HepG2 (cell line): ENCODE data around the gene DNAJB2. TPM values are rescaled to one million over a fixed set of nuclear protein-coding genes. Genes with fewer than 3 reads are reported as not detected.

Source experiments
- ATAC-seq: fragments of 200-7000 bp; cut with Tn5 transposase; 3 replicates; pipeline ENCODE4 v1.9.1; 2020; ENCODE audit warnings: mild to moderate bottlenecking, moderate library complexity
- BruUV-seq: library from RNA; stranded (reverse); fragments of 400-500 nt; replicated peaks from 2 replicates; lab custom pipeline; 2021; lab: Mats Ljungman, UMichigan
- CTCF ChIA-PET: fragments of 300-600 bp; formaldehyde crosslinking; extraction: SDS; loops from one replicate; lab custom pipeline; 2021; ENCODE audit warnings: low total read pairs, inconsistent platforms, low intra/inter-chr PET ratio; lab: Yijun Ruan, JAX
- POLR2A ChIA-PET: fragments of 350-600 bp; sonication (Branson Sonifier 250); formaldehyde crosslinking; loops from one replicate; lab custom pipeline; 2020; ENCODE audit warnings: antibody characterized with exemption, inconsistent platforms; lab: Yijun Ruan, JAX
- DNase-seq: peaks from one replicate; pipeline ENCODE4 v3.0.0-alpha.2; 2015; ENCODE audit warnings: low spot score
- FAIRE-seq: peaks from 3 replicates; lab custom pipeline; 2011; peaks lifted over from hg19 to GRCh38; lab: Jason Lieb, UNC
- H2AFZ ChIP-seq: one replicate; pipeline ENCODE4 v1.6.1; 2011; ENCODE audit warnings: low read length, inconsistent platforms
- H3K27ac ChIP-seq: fragments of 300-600 bp; 3 replicates; pipeline ENCODE4 v1.8.0; 2011; ENCODE audit warnings: mixed run types, mild to moderate bottlenecking, mixed read lengths, low read length, inconsistent platforms; ENCODE audit not compliant: insufficient read depth; ENCODE audit errors: extremely low read length
- H3K27me3 ChIP-seq, 2 experiments: fragments of 200-600 bp in 1 of 2; 2 replicates in 1 of 2; 3 replicates in 1 of 2; pipeline versions ENCODE4 v1.6.0 to v1.8.0; 2011; ENCODE audit warnings: low read length in 2 of 2, mild to moderate bottlenecking in 2 of 2, moderate library complexity in 2 of 2, inconsistent platforms in 1 of 2; ENCODE audit not compliant: insufficient read depth in 2 of 2, control insufficient read depth in 1 of 2
- H3K36me3 ChIP-seq, 2 experiments: fragments of 200-600 bp in 1 of 2; replicated peaks in 1 of 2; 2 replicates in 1 of 2; 3 replicates in 1 of 2; pipeline versions ENCODE4 v1.5.1 to v1.8.0; 2011; ENCODE audit warnings: low read length in 2 of 2, inconsistent platforms in 1 of 2; ENCODE audit not compliant: insufficient read depth in 2 of 2, control insufficient read depth in 1 of 2
- H3K4me1 ChIP-seq: 2 replicates; pipeline ENCODE4 v1.5.1; 2012; ENCODE audit warnings: low read length, inconsistent platforms; ENCODE audit not compliant: insufficient read depth
- H3K4me2 ChIP-seq: 2 replicates; pipeline ENCODE4 v1.6.0; 2011; ENCODE audit warnings: low read depth, low read length, inconsistent platforms
- H3K4me3 ChIP-seq, 3 experiments: fragments of 200-600 bp in 1 of 3; sonication (generic), shearing (Covaris generic) in 1 of 3; replicated peaks in 1 of 3; 2 replicates each; pipeline ENCODE4 v1.5.1; 2011 to 2016; ENCODE audit warnings: low read length in 3 of 3, inconsistent platforms in 2 of 3, low read depth in 2 of 3, mild to moderate bottlenecking in 2 of 3, control low read depth in 1 of 3, mixed read lengths in 1 of 3; ENCODE audit not compliant: insufficient read depth in 1 of 3
- H3K79me2 ChIP-seq: one replicate; pipeline ENCODE4 v1.6.1; 2011; ENCODE audit warnings: low read length, inconsistent platforms; ENCODE audit not compliant: insufficient read depth
- H3K9ac ChIP-seq: 2 replicates; pipeline ENCODE4 v1.6.0; 2011; ENCODE audit warnings: mild to moderate bottlenecking, low read depth, low read length, inconsistent platforms; ENCODE audit not compliant: insufficient read depth
- H3K9me3 ChIP-seq: 2 replicates; pipeline ENCODE4 v1.5.1; 2012; ENCODE audit warnings: mild to moderate bottlenecking, low read length
- H4K20me1 ChIP-seq: 2 replicates; pipeline ENCODE4 v1.6.0; 2011; ENCODE audit warnings: inconsistent platforms, mild to moderate bottlenecking, low read length, moderate library complexity; ENCODE audit not compliant: insufficient read depth
- AGO1 ChIP-seq: fragments of 200-400 bp; formaldehyde crosslinking; IDR thresholded peaks from 2 replicates; pipeline ENCODE4 v1.6.1; 2017; ENCODE audit warnings: mild to moderate bottlenecking, low read depth, low read length, moderate library complexity; ENCODE audit not compliant: poor library complexity, severe bottlenecking
- CC2D1A ChIP-seq: sonication (generic); formaldehyde crosslinking; IDR thresholded peaks from 2 replicates; pipeline ENCODE4 v1.8.1; 2023; ENCODE audit warnings: mild to moderate bottlenecking, missing genetic modification reagents
- KAT8 ChIP-seq: IDR thresholded peaks from 2 replicates; pipeline ENCODE4 v1.6.1; 2016; ENCODE audit warnings: missing genetic modification reagents, missing compliant biosample characterization
- NR2C2 ChIP-seq: sonication (generic); formaldehyde crosslinking; IDR thresholded peaks from 2 replicates; pipeline ENCODE4 v1.4.0; 2020; ENCODE audit warnings: missing genetic modification reagents, mild to moderate bottlenecking, moderate library complexity, borderline replicate concordance
- REXO4 ChIP-seq: sonication (generic); formaldehyde crosslinking; IDR thresholded peaks from 2 replicates; pipeline ENCODE4 v1.8.0; 2022; ENCODE audit warnings: missing genetic modification reagents, mild to moderate bottlenecking, borderline replicate concordance
- TMF1 ChIP-seq: sonication (generic); formaldehyde crosslinking; IDR thresholded peaks from 2 replicates; pipeline ENCODE4 v1.8.1; 2022; ENCODE audit warnings: low read depth, missing genetic modification reagents
- TRIM24 ChIP-seq: sonication (generic); formaldehyde crosslinking; IDR thresholded peaks from 2 replicates; pipeline ENCODE4 v1.8.0; 2022; ENCODE audit warnings: mild to moderate bottlenecking, missing genetic modification reagents
- ZNF484 ChIP-seq: sonication (generic); formaldehyde crosslinking; IDR thresholded peaks from 2 replicates; pipeline ENCODE4 v1.5.1; 2020; ENCODE audit warnings: mild to moderate bottlenecking, low read depth, missing genetic modification reagents, borderline replicate concordance
- WGBS: methylation state at CpG from one replicate; pipeline ENCODE4 v1.1.6; 2017; ENCODE audit warnings: low lambda C conversion rate; 5-methylcytosine and 5-hydroxymethylcytosine counted together
- in situ Hi-C: cut with HindIII; loops from 2 replicates; pipeline ENCODE4 v1.10.0; 2017; ENCODE audit warnings: low pct_unique_long_range_greater_than_20kb; ENCODE audit not compliant: extremely low pct_ligation_motif_present
- intact Hi-C: fragments of 100-400 bp; cut with micrococcal nuclease; formaldehyde crosslinking; loops from one replicate; pipeline ENCODE4 v1.10.0; 2022; ENCODE audit not compliant: unreplicated experiment
- polyA plus RNA-seq, 8 experiments: library from polyadenylated mRNA; depleted of rRNA in 3 of 8; stranded (reverse) in 7 of 8; unstranded in 1 of 8; fragments of >200 nt; fragmentation: Illumina TruSeq in 4 of 8; extraction: Trizol in 4 of 8; gene quantifications; 2 replicates each; pipeline versions ENCODE4 v1.2.1 to v1.2.3, GENCODE V29; 2011 to 2016; ENCODE audit warnings: low read depth in 4 of 8, missing spikeins in 1 of 8, mixed read lengths in 1 of 8; ENCODE audit not compliant: insufficient read depth in 1 of 8
- total RNA-seq, 5 experiments: library from RNA; depleted of rRNA; stranded (reverse); fragments of >200 nt; fragmentation: Illumina TruSeq; extraction: Trizol; gene quantifications; 2 replicates each; pipeline ENCODE4 v1.2.3, GENCODE V29; 2016; ENCODE audit warnings: low read depth in 1 of 5
- TF ChIP-seq, protein P1 (sequence below): sonication (generic); formaldehyde crosslinking; IDR thresholded peaks from 2 replicates; pipeline ENCODE4 v1.4.0; 2020; ENCODE audit warnings: missing genetic modification reagents
- TF ChIP-seq, protein P2 (sequence below): sonication (generic); formaldehyde crosslinking; IDR thresholded peaks from 2 replicates; pipeline ENCODE4 v1.8.1; 2023; ENCODE audit warnings: mild to moderate bottlenecking, missing genetic modification reagents, borderline replicate concordance
- TF ChIP-seq, protein P3 (sequence below), 2 experiments: sonication (generic) in 1 of 2; formaldehyde crosslinking in 1 of 2; IDR thresholded peaks; 2 replicates each; pipeline versions ENCODE4 v1.5.1 to v1.6.1; 2011 to 2020; ENCODE audit warnings: borderline replicate concordance in 1 of 2, low read depth in 1 of 2, low read length in 1 of 2, mild to moderate bottlenecking in 1 of 2, missing genetic modification reagents in 1 of 2, moderate library complexity in 1 of 2
- TF ChIP-seq, protein P4 (sequence below): sonication (generic); formaldehyde crosslinking; IDR thresholded peaks from 2 replicates; pipeline ENCODE4 v1.9.0; 2021; ENCODE audit warnings: missing genetic modification reagents, mild to moderate bottlenecking, borderline replicate concordance

Gene DNAJB2
- total and polyA plus RNA-seq, 2 of the 13 experiments (the other 11 are each of a cell fraction or from before 2014, with no cell fraction given), result 21.3 to 31.1 TPM

DNA sequence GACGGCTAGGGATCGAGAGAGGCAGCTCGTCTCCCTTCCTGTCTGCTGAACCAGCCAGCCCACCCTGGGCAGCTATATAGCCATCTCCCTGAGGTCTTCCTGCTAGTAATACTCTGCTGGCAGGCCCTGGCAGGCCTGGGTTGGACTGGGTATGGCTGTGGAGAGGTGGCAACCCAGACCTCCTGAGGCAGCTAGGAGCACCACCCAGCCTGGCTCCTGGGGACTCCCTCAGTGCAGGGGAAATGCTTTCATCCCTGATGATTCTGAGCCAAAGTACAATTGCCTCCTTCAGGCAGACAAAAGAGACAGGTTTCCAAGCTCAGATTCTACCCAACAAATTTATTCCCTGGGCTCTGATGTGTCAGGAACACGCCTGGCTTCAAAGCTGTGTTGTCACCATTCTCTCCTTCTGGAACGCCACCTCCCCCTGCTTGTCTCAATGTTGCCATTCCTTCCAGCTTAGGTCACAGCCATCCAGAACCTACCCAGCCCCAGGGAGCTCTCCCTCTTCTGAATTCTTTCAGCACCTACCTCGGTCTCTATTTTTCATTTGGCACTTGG, 4.7 kb upstream of the DNAJB2 start (continued):
- TF ChIP-seq KAT8 (CRISPR knock-in tag) (0 out of 2 replicates have a peak, but pooled peaks have one; percentile 27), NR2C2 (CRISPR knock-in tag) (no peak)
- TF ChIP-seq, protein P1, sequence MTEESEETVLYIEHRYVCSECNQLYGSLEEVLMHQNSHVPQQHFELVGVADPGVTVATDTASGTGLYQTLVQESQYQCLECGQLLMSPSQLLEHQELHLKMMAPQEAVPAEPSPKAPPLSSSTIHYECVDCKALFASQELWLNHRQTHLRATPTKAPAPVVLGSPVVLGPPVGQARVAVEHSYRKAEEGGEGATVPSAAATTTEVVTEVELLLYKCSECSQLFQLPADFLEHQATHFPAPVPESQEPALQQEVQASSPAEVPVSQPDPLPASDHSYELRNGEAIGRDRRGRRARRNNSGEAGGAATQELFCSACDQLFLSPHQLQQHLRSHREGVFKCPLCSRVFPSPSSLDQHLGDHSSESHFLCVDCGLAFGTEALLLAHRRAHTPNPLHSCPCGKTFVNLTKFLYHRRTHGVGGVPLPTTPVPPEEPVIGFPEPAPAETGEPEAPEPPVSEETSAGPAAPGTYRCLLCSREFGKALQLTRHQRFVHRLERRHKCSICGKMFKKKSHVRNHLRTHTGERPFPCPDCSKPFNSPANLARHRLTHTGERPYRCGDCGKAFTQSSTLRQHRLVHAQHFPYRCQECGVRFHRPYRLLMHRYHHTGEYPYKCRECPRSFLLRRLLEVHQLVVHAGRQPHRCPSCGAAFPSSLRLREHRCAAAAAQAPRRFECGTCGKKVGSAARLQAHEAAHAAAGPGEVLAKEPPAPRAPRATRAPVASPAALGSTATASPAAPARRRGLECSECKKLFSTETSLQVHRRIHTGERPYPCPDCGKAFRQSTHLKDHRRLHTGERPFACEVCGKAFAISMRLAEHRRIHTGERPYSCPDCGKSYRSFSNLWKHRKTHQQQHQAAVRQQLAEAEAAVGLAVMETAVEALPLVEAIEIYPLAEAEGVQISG (CRISPR knock-in tag), result 0 out of 2 replicates have a peak, but pooled peaks have one; percentile 18

DNA sequence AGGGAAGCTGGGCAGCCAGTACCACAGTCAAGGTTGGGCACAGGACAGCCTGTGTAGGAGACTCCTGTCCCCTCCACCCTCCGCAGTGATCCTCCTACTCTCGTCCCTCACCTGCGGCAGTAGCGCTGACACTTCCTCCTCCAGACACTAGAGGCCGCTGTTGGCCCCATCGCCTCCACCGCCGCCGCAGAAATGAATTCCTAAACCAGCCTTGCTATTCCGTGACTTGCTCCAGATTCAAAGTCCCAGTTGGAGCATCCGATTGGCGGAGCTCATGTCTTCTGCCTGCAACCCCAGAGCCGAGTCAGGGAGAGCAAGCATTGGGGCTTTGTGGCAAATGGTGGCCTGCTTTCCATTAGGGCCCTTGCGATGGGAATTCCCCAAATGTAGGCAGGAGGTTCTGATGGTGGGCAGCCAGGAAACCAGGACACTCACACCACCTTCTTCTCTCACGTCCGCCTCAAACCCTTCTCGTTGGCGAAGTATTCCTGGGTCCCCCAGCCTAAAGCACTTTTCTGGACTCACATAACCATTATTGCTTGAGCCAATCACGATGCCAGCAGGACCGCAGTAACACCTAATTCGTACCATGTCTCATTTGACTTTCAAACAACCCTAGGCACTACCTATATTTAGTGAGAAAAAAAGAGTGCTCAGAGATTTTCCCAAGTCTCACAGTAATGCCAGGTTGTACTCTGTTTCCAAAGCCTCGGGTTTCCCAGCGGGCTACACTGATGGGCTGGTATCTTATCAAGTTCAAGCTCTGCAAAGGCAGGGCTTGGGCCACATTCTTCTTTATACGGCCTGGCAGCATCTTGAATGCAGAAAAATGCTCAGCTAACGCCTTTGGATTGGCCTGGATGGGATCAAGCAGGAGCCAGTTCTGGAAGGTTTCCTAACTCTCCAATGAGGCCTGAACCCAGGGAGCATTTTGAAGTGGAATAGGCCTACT, 1.2 kb upstream of the DNAJB2 start:
- Histone ChIP-seq H3K27ac (no peak overlapping the region), H3K4me1 (peaks cover 42% of the 10 kb centered on the region), H3K9ac (peak overlapping the region; percentile 80; the same call in 1 of the 2 replicates), H3K79me2 (no peaks in the 10 kb centered on the region), H3K36me3 (peaks cover 2 to 4% of the 10 kb centered on the region in 2 experiments; a peak in 2 of 5 replicates), H3K9me3 (no peaks in the 10 kb centered on the region), H3K4me3 (peak overlapping the region; percentile 59 to 77 (median 73)), H4K20me1 (no peaks in the 10 kb centered on the region), H2AFZ (peak overlapping the region; percentile 66), H3K27me3 (peaks cover 0 to 9% of the 10 kb centered on the region in 2 experiments; a peak in 1 of 5 replicates), H3K4me2 (peak overlapping the region; percentile 96)
- DNase-seq (peak; percentile 69), FAIRE-seq (peak; percentile 92), ATAC-seq (peak; percentile 61)
- intact Hi-C loops, result loop anchor here (1.0 kb wide), 1 partner anchor 118 kb away; the partner anchor contains the start of gene NHEJ1
- 31% methylated on average over 21 of the region's 25 CpGs for WGBS
- BruUV-seq, result no TSS peak
- ChIA-PET POLR2A (interaction anchor here (1.0 to 3.3 kb wide), 19 partner anchors 8 to 276 kb away, joined by 3 to 70 read pairs (median 14); partner anchors contain the start of genes ABCB6, ANKZF1, ATG9A and CNPPD1), CTCF (interaction anchor here (0.9 to 5.4 kb wide), 5 partner anchors 17 to 118 kb away, joined by 3 to 88 read pairs (median 4); partner anchors contain the start of genes NHEJ1, TUBA4A and TUBA4B)
- in situ Hi-C loops, result no loop called here
- TF ChIP-seq, protein P2, sequence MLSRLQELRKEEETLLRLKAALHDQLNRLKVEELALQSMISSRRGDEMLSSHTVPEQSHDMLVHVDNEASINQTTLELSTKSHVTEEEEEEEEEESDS, result no peak
- TF ChIP-seq AGO1, result no peak
- TF ChIP-seq, protein P3, sequence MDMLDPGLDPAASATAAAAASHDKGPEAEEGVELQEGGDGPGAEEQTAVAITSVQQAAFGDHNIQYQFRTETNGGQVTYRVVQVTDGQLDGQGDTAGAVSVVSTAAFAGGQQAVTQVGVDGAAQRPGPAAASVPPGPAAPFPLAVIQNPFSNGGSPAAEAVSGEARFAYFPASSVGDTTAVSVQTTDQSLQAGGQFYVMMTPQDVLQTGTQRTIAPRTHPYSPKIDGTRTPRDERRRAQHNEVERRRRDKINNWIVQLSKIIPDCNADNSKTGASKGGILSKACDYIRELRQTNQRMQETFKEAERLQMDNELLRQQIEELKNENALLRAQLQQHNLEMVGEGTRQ (IDR thresholded peaks at IDR 0.05; ENCODE audit: low read depth, low read length), result no peak
- TF ChIP-seq, protein P3 (CRISPR knock-in tag; IDR thresholded peaks at IDR 0.05; ENCODE audit: borderline replicate concordance), result no peak
- no peak; the same call in 1 of the 2 replicates for TF ChIP-seq TMF1 (CRISPR knock-in tag)
- no peak for TF ChIP-seq REXO4 (CRISPR knock-in tag)
- no peak for TF ChIP-seq TRIM24 (CRISPR knock-in tag)
- TF ChIP-seq, protein P4, sequence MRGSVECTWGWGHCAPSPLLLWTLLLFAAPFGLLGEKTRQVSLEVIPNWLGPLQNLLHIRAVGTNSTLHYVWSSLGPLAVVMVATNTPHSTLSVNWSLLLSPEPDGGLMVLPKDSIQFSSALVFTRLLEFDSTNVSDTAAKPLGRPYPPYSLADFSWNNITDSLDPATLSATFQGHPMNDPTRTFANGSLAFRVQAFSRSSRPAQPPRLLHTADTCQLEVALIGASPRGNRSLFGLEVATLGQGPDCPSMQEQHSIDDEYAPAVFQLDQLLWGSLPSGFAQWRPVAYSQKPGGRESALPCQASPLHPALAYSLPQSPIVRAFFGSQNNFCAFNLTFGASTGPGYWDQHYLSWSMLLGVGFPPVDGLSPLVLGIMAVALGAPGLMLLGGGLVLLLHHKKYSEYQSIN, result no peak
- TF ChIP-seq CC2D1A (CRISPR knock-in tag), result no peak
- TF ChIP-seq ZNF484 (CRISPR knock-in tag), result no peak
